Pancreas (tissue), 10 donors: ENCODE measurements around the gene LIPH. TPM values are rescaled to one million over a fixed set of nuclear protein-coding genes. Genes with fewer than 3 reads are reported as not detected.
A peak's percentile ranks its signal among the peaks of the same experiment; 100 is the strongest.
"Not testable (repeated sequence)": the region's sequence is repeated elsewhere in the genome, so short reads cannot be mapped to it uniquely, and the experiment has no call there.

Experiments used
- ATAC-seq, 4 donors: fragments of 200-7000 bp; cut with Tn5 transposase; one replicate each; pipeline versions ENCODE4 v1.8.0 to v1.9.1; 2020; ENCODE audit warnings: mild to moderate bottlenecking in 4 of 4, moderate library complexity in 4 of 4
- DNase-seq, 6 donors: peaks; one replicate each; pipeline ENCODE4 v3.0.0-alpha.2; 2020
- FAIRE-seq: peaks from 2 replicates; lab custom pipeline; 2012; peaks lifted over from hg19 to GRCh38; lab: Jason Lieb, UNC
- H3K27ac ChIP-seq, 4 donors: fragments of 200-600 bp; sonication (generic); 1 replicate in 3 of 4; 2 replicates in 1 of 4; pipeline versions ENCODE4 v1.5.0 to v1.8.0; 2020
- H3K27me3 ChIP-seq, 4 donors: fragments of 200-600 bp; one replicate each; pipeline ENCODE4 v1.8.0; 2021
- H3K36me3 ChIP-seq, 3 donors: fragments of 200-600 bp; sonication (generic) in 1 of 3; one replicate each; pipeline versions ENCODE4 v1.5.0 to v1.8.0; 2020 to 2021
- H3K4me1 ChIP-seq, 3 donors: fragments of 200-600 bp; one replicate each; pipeline ENCODE4 v1.8.0; 2021
- H3K4me3 ChIP-seq, 4 donors: fragments of 200-600 bp; sonication (generic) in 2 of 4; one replicate each; pipeline versions ENCODE4 v1.5.0 to v1.8.0; 2020 to 2021
- H3K9me3 ChIP-seq, 4 donors: fragments of 200-600 bp; one replicate each; pipeline ENCODE4 v1.8.0; 2021
- CTCF ChIP-seq, 4 donors: fragments of 200-600 bp; sonication (generic) in 3 of 4; IDR thresholded peaks; one replicate each; pipeline versions ENCODE4 v1.5.0 to v1.8.0; 2021; ENCODE audit warnings: antibody characterized with exemption in 4 of 4
- WGBS, 2 donors: extraction: QIAGEN DNeasy Blood & Tissue Kit; methylation state at CpG; one replicate each; pipeline ENCODE4 v1.1.7; 2013; 5-methylcytosine and 5-hydroxymethylcytosine counted together
- intact Hi-C, 3 donors: fragments of 100-400 bp; cut with DNase I; formaldehyde crosslinking; loops; one replicate each; pipeline versions ENCODE4 v1.11.1 to v1.14.2; 2022
- polyA plus RNA-seq, 2 donors: library from polyadenylated mRNA; stranded (reverse); fragments of 200-250 nt; gene quantifications; one replicate each; pipeline ENCODE4 v1.2.3, GENCODE V29; 2013
- total RNA-seq, 6 donors: library from RNA; stranded (reverse); fragmentation: NEBNext Ultra II Directional in 4 of 6; extraction: Animal tissue kit (Norgen Biotek cat#: 25700) in 4 of 6; gene quantifications; one replicate each; pipeline versions ENCODE4 v1.2.1 to v1.2.4, GENCODE V29; 2021 to 2023
- donor health status: healthy with polysubstance abuse.
- donor health status: DM: no; HTN: no; CAD: no; lungs with moderate emphysema.
- donor health status: DM: no; HTN: no; CAD: no.
- donor health status: control.
- donor health status: control.
- donor health status: Bipolar disorder and iron deficiency.
- donor health status: DM: yes; HTN: yes; CAD: no.
- donor health status: DM: no; HTN: no; CAD: no.
- donor health status: DM: no; HTN: no; CAD: no.
- donor health status: DM: yes; HTN: yes; CAD: no.

The LIPH gene
- total and polyA plus RNA-seq, 8 donors: 3.7 to 13.9 (median 4.8) TPM

GRCh38 chr3:185560676-185561075 is 8.3 kb upstream of the LIPH start:
- no peak overlapping the region for H3K4me3 ChIP-seq
- no peaks in the 10 kb centered on the region for H3K27me3 ChIP-seq
- TF ChIP-seq CTCF (IDR thresholded peaks at IDR 0.05): no peak
- H3K36me3 ChIP-seq: no peaks in the 10 kb centered on the region
- FAIRE-seq: no peak
- H3K4me1 ChIP-seq: peaks cover 3 to 11% (median 7%) of the 10 kb centered on the region in 3 donors
- no peak for ATAC-seq
- H3K9me3 ChIP-seq: no peaks in the 10 kb centered on the region
- no peak overlapping the region for H3K27ac ChIP-seq
- intact Hi-C loops: no loop called here
- WGBS, 2 donors: 86 to 91% methylated on average over 13 of the region's 13 CpGs
- DNase-seq: no peak

GRCh38 chr3:185559706-185560090 is 7.3 kb upstream of the LIPH start:
- no peak for TF ChIP-seq CTCF (IDR thresholded peaks at IDR 0.05)
- peaks cover 3 to 14% (median 7%) of the 10 kb centered on the region in 3 donors for H3K4me1 ChIP-seq
- intact Hi-C loops: no loop called here
- DNase-seq (no peak), FAIRE-seq (no peak), ATAC-seq (no peak)
- H3K27me3 ChIP-seq: no peaks in the 10 kb centered on the region
- H3K27ac ChIP-seq: no peak overlapping the region
- H3K4me3 ChIP-seq: no peak overlapping the region
- H3K9me3 ChIP-seq: no peaks in the 10 kb centered on the region
- WGBS, 2 donors: 65 to 74% methylated on average over 12 of the region's 12 CpGs
- H3K36me3 ChIP-seq: no peaks in the 10 kb centered on the region

GRCh38 chr3:185558395-185558794 is 6.0 kb upstream of the LIPH start:
- peak overlapping the region; percentile 67 to 92 (median 84) for H3K27ac ChIP-seq
- intact Hi-C loops: no loop called here
- FAIRE-seq: no peak

GRCh38 chr3:185556640-185557039 is 4.3 kb upstream of the LIPH start:
- Histone ChIP-seq H3K27ac (peak overlapping the region in 2 of 4 donors; percentile 90 to 92), H3K4me1 (peaks cover 3 to 14% (median 7%) of the 10 kb centered on the region in 3 donors)
- H3K27me3 ChIP-seq, DNase-seq, H3K36me3 ChIP-seq, ATAC-seq, intact Hi-C loops, FAIRE-seq, H3K4me3 ChIP-seq, H3K9me3 ChIP-seq: not testable (repeated sequence)
- 87% methylated on average over 6 of the region's 6 CpGs for WGBS, 2 donors

More at GRCh38 chr3:185558395-185558794, 6.0 kb upstream of the LIPH start:
- H3K4me3 ChIP-seq: peak overlapping the region in 1 of 4 donors; percentile 4
- ATAC-seq (peak; percentile 89 to 94 (median 94)), DNase-seq (peak in 4 of 6 donors; percentile 53 to 73 (median 70))
- WGBS, 2 donors: 14 to 15% methylated on average over 3 of the region's 3 CpGs
- H3K4me1 ChIP-seq: peaks cover 3 to 14% (median 7%) of the 10 kb centered on the region in 3 donors
- H3K27me3 ChIP-seq: no peaks in the 10 kb centered on the region
- H3K9me3 ChIP-seq: no peaks in the 10 kb centered on the region
- H3K36me3 ChIP-seq: no peaks in the 10 kb centered on the region
- TF ChIP-seq CTCF (IDR thresholded peaks at IDR 0.05): no peak

- DNase-seq: no peak
- no peak for TF ChIP-seq CTCF (IDR thresholded peaks at IDR 0.05)
- WGBS, 2 donors: 46% methylated on average over 1 of the region's 1 CpG
- Histone ChIP-seq H3K4me3 (no peak overlapping the region), H3K9me3 (no peaks in the 10 kb centered on the region), H3K4me1 (peaks cover 3 to 14% (median 7%) of the 10 kb centered on the region in 3 donors), H3K27me3 (no peaks in the 10 kb centered on the region), H3K36me3 (no peaks in the 10 kb centered on the region), H3K27ac (peak overlapping the region; percentile 31 to 90 (median 38))
- intact Hi-C loops: no loop called here
- no peak for ATAC-seq
- no peak for FAIRE-seq
Measured at GRCh38 chr3:185555860-185556347, 3.5 kb upstream of the LIPH start.
